Hematopoietic multipotent progenitor cell treated with erythropoietin and hydrocortisone succinate and interleukin-3 and kit ligand, for 17 days (in vitro differentiated cells): ENCODE results near the gene OGFOD3.
"Not testable (repeated sequence)": the region's sequence is repeated elsewhere in the genome, so short reads cannot be mapped to it uniquely, and the experiment has no call there.

Source experiments
- DNase-seq: peaks from one replicate; pipeline ENCODE4 v3.0.0-alpha.2; 2015; ENCODE audit warnings: low spot score

Gene OGFOD3

GRCh38 chr17:82373072-82373452, 45.3 kb downstream of the OGFOD3 start:
- DNase-seq = not testable (repeated sequence)

GRCh38 chr17:82372249-82373071, 45.9 kb downstream of the OGFOD3 start:
- no peak for DNase-seq

DNA sequence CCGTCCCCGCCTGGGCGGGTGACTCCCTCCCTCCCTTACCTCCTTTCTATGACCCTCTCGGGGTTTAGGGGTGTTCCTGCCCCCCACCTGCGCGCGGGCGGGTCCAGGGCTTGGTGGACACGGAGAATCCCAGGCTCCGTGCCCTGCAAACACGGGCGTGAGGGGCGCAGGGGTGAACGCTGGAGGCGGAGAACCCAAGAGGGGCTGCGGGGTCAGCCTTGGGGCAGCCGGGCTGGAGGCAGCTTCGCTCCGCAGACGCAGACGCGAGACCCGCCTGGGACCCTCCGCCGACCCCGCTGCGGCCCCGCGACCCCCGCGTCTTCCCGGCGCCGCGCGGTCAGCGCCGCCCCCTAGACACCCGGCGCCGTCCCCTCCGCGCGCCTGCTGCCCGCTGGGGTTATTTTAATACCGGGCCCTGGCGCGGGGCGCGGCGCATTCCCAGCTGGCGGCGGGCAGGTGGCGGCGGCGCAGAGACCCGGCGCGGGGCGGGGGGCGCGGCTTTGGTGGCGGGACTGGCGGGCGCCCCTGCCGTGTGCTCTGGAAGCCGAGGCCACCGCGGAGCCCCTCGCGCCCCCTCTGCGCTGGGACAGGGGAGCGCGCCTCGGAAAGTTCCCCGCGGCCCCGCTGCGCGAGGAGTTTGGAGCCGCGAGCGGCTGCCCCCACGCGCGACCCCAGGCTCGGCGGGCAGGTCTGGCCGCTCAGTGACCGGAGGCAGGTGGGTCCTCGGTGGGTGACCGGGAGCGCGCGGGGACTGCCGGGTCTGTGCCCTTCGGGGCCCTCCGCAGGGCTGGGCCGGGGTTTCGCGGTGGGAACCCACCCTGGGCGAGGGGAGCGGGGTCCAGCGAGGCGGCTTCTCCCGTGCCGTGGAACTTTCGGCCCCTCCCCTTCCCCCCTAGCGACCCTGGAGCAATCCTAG, 46.8 kb downstream of the OGFOD3 start, which contains the start of gene UTS2R:
UTS2R (plus strand) TSS at position 433 of the 916 bp plus-strand sequence. CDS start 2,560 bp downstream, outside the sequence.
- no peak for DNase-seq

DNA sequence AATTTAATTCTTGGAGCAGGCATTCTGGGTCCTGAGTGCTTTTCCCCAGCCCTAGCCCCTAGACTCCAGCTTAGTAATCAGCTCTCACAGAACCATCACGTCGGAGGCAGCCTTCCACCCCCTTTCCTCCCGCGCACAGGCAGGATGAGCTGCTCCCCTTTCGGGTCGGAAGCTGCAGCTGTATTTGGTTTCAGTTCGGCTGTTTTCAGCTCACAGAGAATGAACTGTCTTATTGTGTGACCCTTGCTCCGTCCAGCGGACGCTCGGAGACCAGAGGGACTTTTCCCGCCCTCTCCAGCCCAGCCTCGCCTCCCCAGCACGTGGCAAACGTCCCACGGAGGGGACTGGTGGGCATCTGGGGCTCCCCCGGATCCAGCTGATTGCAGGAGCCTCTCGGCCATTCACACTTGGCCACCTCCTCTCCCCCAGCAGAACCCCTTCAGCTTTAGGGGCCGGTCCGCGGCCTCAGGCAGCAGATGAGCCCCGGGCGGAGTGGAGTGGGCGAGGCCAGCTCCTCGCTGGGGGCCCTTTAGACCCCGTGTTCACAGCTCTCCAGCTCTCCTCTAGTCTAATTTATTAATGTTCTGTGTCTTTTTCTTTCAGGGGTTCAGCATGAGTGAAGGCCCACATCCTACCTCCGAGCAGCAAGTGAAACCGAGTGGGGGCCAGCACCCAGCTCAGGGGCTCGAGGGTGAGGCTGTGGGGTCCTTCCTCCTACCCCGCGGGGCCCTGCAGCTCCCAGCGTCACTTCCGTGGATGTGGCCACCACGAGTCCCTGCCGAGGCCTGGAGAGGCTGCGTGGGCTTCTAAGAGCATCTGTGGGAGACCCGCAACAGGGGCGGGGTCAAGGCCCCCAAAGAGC, 47.7 kb downstream of the OGFOD3 start:
- no peak for DNase-seq

- no peak for DNase-seq
Observed at GRCh38 chr17:82369211-82369610, 49.2 kb downstream of the OGFOD3 start.

DNA sequence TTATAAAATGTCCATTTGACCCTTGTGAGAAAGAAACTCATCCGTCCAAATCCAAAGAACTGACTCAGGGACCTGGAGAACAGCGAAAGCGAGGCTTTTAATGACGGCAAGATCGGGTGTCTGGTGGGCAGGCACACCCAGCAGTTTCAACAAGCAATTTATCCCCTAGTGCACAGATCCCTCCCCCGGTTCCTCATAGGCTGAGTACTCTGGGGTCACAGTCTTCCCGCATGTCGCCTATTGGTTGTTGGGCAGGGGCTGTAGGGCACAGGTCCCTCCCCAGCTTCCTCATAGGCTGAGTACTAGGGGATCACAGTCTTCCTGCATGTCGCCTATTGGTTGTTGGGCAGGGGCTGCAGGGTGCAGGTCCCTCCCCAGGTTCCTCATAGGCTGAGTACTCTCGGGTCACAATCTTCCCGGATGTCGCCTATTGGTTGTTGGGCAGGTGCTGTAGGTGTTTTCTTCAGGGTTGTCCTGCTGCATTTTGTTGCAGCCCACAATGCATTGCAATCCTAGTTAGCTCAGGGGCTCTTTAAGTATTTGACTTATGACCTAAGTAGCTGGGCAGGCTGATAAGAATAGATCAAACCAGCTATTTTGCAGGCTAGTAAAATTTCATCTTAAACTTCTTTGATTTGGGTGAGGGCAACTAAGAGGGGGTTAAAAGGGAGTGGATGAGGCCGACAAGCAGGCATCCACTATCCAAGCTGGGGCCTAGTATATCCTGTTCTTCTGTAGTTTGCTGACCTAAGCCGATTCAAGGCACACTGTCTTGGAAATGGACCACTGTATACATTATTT, 50.5 kb downstream of the OGFOD3 start:
- DNase-seq = no peak

DNA sequence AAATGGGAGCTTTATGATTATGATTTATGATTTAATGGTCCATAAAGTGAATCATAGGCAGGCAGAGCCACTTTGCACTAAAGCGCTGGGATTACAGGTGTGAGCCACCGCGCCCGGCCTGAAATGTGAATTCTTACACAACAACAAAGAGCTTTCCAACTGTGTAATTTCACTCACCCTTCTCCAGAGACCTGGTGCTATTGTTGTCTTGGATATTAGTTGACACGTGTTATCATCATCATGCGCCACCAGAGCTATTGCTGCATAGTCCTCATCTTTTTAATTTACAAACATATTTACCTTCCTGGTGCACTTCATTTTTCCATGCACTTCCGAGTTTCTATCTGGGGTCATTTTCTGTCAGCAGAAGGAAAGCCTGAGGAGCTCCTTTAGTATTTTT, 51.6 kb downstream of the OGFOD3 start:
- DNase-seq = no peak

DNA sequence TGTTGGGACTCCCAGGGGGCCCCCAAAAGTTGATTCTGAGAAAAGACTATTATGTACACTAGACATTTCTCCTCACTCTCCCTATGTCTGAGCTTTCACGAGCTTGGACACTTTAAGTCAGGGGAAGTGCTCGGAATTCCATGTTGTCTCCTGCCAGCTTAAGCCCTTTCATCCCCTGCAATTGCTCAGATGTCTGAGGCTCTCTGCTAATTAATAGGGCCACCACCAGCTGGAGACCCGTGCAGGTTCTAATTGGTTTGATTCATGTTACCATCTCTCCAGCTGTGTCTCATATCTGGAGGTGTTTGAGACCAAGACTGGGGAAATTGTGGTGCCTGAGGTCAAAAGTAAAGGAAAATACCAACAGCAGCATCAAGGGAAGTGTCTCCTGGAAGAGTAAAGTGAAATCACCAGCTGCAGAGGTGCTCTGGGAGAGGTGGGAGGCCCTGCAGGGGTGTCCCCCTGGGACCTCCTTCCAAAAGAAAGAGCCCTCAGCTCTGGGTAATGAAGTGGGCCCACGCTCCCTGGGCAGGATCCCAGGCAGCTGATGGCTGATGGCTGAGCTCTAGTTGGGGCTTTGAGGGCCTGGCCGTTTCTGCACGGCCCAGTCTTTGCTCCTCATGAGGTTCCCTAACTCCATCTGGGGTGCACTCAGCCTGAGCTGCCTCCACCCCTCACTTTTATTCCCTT, 52.6 kb downstream of the OGFOD3 start:
- no peak for DNase-seq

DNA sequence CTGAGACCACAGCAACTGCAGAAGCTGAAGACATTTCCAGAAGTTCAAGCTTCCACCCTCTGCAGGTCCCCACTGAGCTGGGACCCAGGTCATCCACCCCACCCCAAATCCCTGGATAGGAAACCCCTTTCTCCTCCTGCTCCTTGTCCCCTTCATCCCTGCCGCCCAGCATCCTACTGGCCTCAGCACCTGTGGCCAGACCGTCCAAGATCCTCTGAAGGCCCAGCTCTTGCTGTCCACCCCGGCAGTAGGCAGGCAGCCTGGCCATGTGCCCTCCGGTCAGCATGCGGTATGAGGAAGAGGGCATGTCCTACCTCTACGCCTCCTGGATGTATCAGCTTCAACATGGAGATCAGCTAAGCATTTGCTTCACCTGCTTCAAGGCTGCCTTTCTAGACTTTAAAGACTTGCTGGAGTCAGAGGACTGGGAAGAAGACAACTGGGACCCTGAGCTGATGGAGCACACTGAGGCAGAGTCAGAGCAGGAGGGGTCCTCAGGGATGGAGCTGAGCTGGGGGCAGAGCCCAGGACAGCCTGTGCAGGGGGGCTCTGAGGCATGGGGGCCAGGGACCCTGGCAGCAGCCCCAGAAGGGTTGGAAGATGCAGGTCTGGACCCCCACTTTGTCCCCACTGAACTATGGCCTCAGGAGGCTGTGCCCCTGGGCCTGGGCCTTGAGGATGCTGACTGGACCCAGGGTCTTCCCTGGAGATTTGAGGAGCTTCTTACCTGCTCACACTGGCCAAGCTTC, 56.3 kb downstream of the OGFOD3 start:
- no peak for DNase-seq

GRCh38 chr17:82359451-82360074, 58.8 kb downstream of the OGFOD3 start:
- not testable (repeated sequence) for DNase-seq

GRCh38 chr17:82358465-82359350, 59.7 kb downstream of the OGFOD3 start, which contains the start of gene TEX19:
Gene TEX19 (plus strand): TSS chr17:82359247. CDS start chr17:82362151, 2,904 bp downstream.
- DNase-seq = no peak

DNA sequence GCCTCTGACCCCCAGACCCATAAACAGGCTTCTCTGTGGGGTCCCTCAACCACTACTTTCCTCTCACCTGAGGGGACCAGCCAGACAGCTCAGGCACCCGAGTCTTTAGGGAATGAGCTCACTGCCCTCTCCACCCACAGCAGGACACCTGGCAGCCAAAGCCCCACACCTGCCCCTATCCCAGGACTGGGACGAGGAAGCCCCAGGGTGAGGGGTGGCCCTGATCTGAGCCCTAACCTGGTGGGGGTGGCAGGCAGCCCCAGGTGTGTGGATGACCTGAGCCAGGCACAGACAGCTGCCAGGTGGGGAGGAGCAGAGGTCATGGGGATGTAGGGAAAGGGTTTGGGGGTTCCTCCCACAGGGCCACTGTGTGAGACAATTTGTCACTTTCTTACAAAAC, 61.0 kb downstream of the OGFOD3 start:
- DNase-seq = no peak

DNA sequence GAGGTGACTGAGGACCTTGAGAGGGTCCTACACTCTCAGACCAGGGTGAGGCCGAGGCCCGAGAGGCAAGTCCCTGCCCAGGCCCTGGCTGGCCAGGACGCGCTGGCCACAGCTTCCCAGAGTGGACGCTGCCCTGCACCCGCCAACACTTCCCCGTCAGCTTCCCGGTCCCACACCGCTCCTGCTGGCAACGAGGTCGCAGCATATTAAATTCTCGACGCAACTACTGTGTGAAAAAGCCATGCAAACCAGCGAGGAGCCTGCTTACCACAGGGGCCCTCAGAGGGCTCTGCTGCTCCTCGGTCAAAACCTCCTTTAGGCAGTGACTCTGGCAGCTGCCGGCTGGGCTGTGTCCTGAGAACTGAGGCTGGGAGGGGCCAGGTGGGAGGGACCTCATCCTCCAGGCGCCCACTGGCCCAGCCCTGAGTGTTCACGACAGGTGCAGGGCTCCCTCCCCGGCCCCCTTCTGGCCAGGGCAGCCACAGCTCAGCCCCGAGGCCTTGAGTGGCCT, 61.5 kb downstream of the OGFOD3 start:
- no peak for DNase-seq

- DNase-seq = no peak
Observed at GRCh38 chr17:82355770-82356427, 62.5 kb downstream of the OGFOD3 start.

- no peak for DNase-seq
Observed at GRCh38 chr17:82354804-82355308, 63.5 kb downstream of the OGFOD3 start.

GRCh38 chr17:82353484-82353883, 64.9 kb downstream of the OGFOD3 start:
- DNase-seq = no peak
